Upper lobe of left lung (tissue), 6 donors: Measurements from ENCODE around the gene GNAT3. TPM values are rescaled to one million over a fixed set of nuclear protein-coding genes. Genes with fewer than 3 reads are reported as not detected.
A peak's percentile ranks its signal among the peaks of the same experiment; 100 is the strongest.

ENCODE experiments used
- ATAC-seq, 2 donors: fragments of 200-7000 bp; cut with Tn5 transposase; one replicate each; pipeline ENCODE4 v1.9.1; 2022; ENCODE audit warnings: mild to moderate bottlenecking in 2 of 2, moderate library complexity in 2 of 2; ENCODE audit not compliant: low FRiP score in 2 of 2
- DNase-seq, 2 donors: peaks; one replicate each; pipeline ENCODE4 v3.0.0-alpha.2; 2019 to 2020
- H3K27ac ChIP-seq, 4 donors: fragments of 200-600 bp; sonication (generic); one replicate each; pipeline ENCODE4 v1.5.1; 2016 to 2019
- H3K27me3 ChIP-seq, 4 donors: fragments of 200-600 bp; sonication (generic); one replicate each; pipeline ENCODE4 v1.5.1; 2017 to 2019
- H3K36me3 ChIP-seq, 4 donors: fragments of 200-600 bp; sonication (generic); one replicate each; pipeline ENCODE4 v1.5.1; 2016 to 2019
- H3K4me1 ChIP-seq, 4 donors: fragments of 200-600 bp; sonication (generic); one replicate each; pipeline ENCODE4 v1.5.1; 2018 to 2019
- H3K4me3 ChIP-seq, 4 donors: fragments of 200-600 bp; sonication (generic); one replicate each; pipeline ENCODE4 v1.5.1; 2017 to 2019; ENCODE audit warnings: mild to moderate bottlenecking in 2 of 4, moderate library complexity in 1 of 4
- H3K9me3 ChIP-seq, 4 donors: fragments of 200-600 bp; sonication (generic); one replicate each; pipeline ENCODE4 v1.5.1; 2018 to 2019
- CTCF ChIP-seq, 6 experiments: fragments of 450-650 bp in 4 of 6; fragments of 200-600 bp in 2 of 6; sonication (generic) in 2 of 6; IDR thresholded peaks; one replicate each; pipeline ENCODE4 v1.5.1; 2016 to 2019; ENCODE audit warnings: antibody characterized with exemption in 6 of 6
- EP300 ChIP-seq, 4 donors: sonication (generic); formaldehyde crosslinking; IDR thresholded peaks; one replicate each; pipeline ENCODE4 v1.5.1; 2017; ENCODE audit warnings: antibody characterized with exemption in 4 of 4, control low read depth in 2 of 4
- POLR2A ChIP-seq, 4 donors: fragments of 450-650 bp; IDR thresholded peaks; one replicate each; pipeline ENCODE4 v1.5.1; 2016 to 2017; ENCODE audit warnings: antibody characterized with exemption in 4 of 4, mild to moderate bottlenecking in 2 of 4
- POLR2AphosphoS5 ChIP-seq, 2 donors: sonication (generic); formaldehyde crosslinking; IDR thresholded peaks; one replicate each; pipeline ENCODE4 v1.5.1; 2017; ENCODE audit warnings: antibody characterized with exemption in 2 of 2
- WGBS, 2 donors: methylation state at CpG; one replicate each; pipeline ENCODE4 v1.1.5; 2017 to 2018; 5-methylcytosine and 5-hydroxymethylcytosine counted together
- total RNA-seq, 6 donors: library from RNA; depleted of rRNA in 4 of 6; stranded (reverse); fragments of >200 nt in 4 of 6; gene quantifications; one replicate each; pipeline versions ENCODE4 v1.1.0 to v1.2.1, GENCODE V29; 2016 to 2021
- donor health status: DM: no; HTN: no; CAD: no; lungs with moderate emphysema.
- donor health status: DM: no; HTN: yes; CAD: no; lungs with severe emphysema.

The GNAT3 gene
- total RNA-seq, 6 donors from 2014 or later, result not detected

GRCh38 chr7:80515298-80515697, 3.4 kb upstream of the GNAT3 start:
- Histone ChIP-seq H3K9me3 (no peaks in the 10 kb centered on the region), H3K27me3 (no peaks in the 10 kb centered on the region), H3K4me1 (peaks cover 0 to 24% (median 9%) of the 10 kb centered on the region in 4 donors), H3K36me3 (no peaks in the 10 kb centered on the region), H3K4me3 (no peak overlapping the region), H3K27ac (no peak overlapping the region)
- TF ChIP-seq CTCF (IDR thresholded peaks at IDR 0.05), result no peak
- no peak for TF ChIP-seq POLR2A (IDR thresholded peaks at IDR 0.05)
- no peak for TF ChIP-seq POLR2AphosphoS5 (IDR thresholded peaks at IDR 0.05)
- no peak for TF ChIP-seq EP300 (IDR thresholded peaks at IDR 0.05)
- ATAC-seq (no peak), DNase-seq (no peak)

GRCh38 chr7:80510021-80510420, 1.8 kb downstream of the GNAT3 start:
- Histone ChIP-seq H3K4me1 (no peaks in the 10 kb centered on the region), H3K27ac (no peak overlapping the region), H3K9me3 (no peaks in the 10 kb centered on the region), H3K27me3 (no peaks in the 10 kb centered on the region), H3K36me3 (no peaks in the 10 kb centered on the region), H3K4me3 (no peak overlapping the region)
- WGBS, 2 donors, result 91 to 93% methylated on average over 3 of the region's 3 CpGs
- TF ChIP-seq POLR2AphosphoS5 (IDR thresholded peaks at IDR 0.05), result no peak
- no peak for TF ChIP-seq POLR2A (IDR thresholded peaks at IDR 0.05)
- TF ChIP-seq CTCF (IDR thresholded peaks at IDR 0.05), result no peak
- TF ChIP-seq EP300 (IDR thresholded peaks at IDR 0.05), result no peak
- DNase-seq, result no peak
- ATAC-seq, result no peak

- Histone ChIP-seq H3K4me3 (no peak overlapping the region), H3K9me3 (no peaks in the 10 kb centered on the region), H3K27ac (no peak overlapping the region), H3K4me1 (no peaks in the 10 kb centered on the region), H3K27me3 (no peaks in the 10 kb centered on the region), H3K36me3 (no peaks in the 10 kb centered on the region)
- no peak for DNase-seq
- no peak for TF ChIP-seq EP300 (IDR thresholded peaks at IDR 0.05)
- no peak for TF ChIP-seq POLR2AphosphoS5 (IDR thresholded peaks at IDR 0.05)
- TF ChIP-seq CTCF (IDR thresholded peaks at IDR 0.05), result no peak
- no peak for TF ChIP-seq POLR2A (IDR thresholded peaks at IDR 0.05)
- ATAC-seq, result no peak
- WGBS, 2 donors, result 94 to 95% methylated on average over 6 of the region's 6 CpGs
These were observed 3.4 kb downstream of the GNAT3 start for GRCh38 chr7:80508440-80508839.

- H3K36me3 ChIP-seq, result no peaks in the 10 kb centered on the region
- DNase-seq, result no peak
- no peak for TF ChIP-seq EP300 (IDR thresholded peaks at IDR 0.05)
- no peak for TF ChIP-seq CTCF (IDR thresholded peaks at IDR 0.05)
- no peak for TF ChIP-seq POLR2AphosphoS5 (IDR thresholded peaks at IDR 0.05)
- TF ChIP-seq POLR2A (IDR thresholded peaks at IDR 0.05), result no peak
These were observed 5.9 kb downstream of the GNAT3 start for GRCh38 chr7:80505900-80506500.

GRCh38 chr7:80500325-80500724, 11.5 kb downstream of the GNAT3 start:
- Histone ChIP-seq H3K9me3 (no peaks in the 10 kb centered on the region), H3K4me1 (peaks cover 8 to 19% (median 8%) of the 10 kb centered on the region in 4 donors), H3K27me3 (no peaks in the 10 kb centered on the region), H3K4me3 (no peak overlapping the region), H3K27ac (peak overlapping the region in 1 of 4 donors; percentile 69), H3K36me3 (no peaks in the 10 kb centered on the region)
- no peak for DNase-seq
- TF ChIP-seq POLR2A (IDR thresholded peaks at IDR 0.05) (no peak), POLR2AphosphoS5 (IDR thresholded peaks at IDR 0.05) (no peak), CTCF (IDR thresholded peaks at IDR 0.05) (no peak), EP300 (IDR thresholded peaks at IDR 0.05) (no peak)
- WGBS, 2 donors, result 92 to 100% methylated on average over 1 of the region's 1 CpG
- ATAC-seq, result no peak

More at GRCh38 chr7:80505900-80506500, 5.9 kb downstream of the GNAT3 start:
- 69 to 76% methylated on average over 7 of the region's 7 CpGs for WGBS, 2 donors
- no peak overlapping the region for H3K4me3 ChIP-seq
- H3K9me3 ChIP-seq, result no peaks in the 10 kb centered on the region
- no peak for ATAC-seq
- no peak overlapping the region for H3K27ac ChIP-seq
- no peaks in the 10 kb centered on the region for H3K27me3 ChIP-seq
- no peaks in the 10 kb centered on the region for H3K4me1 ChIP-seq
